ENCODE data around the gene SLC39A2.

SLC39A2 gene

DNA sequence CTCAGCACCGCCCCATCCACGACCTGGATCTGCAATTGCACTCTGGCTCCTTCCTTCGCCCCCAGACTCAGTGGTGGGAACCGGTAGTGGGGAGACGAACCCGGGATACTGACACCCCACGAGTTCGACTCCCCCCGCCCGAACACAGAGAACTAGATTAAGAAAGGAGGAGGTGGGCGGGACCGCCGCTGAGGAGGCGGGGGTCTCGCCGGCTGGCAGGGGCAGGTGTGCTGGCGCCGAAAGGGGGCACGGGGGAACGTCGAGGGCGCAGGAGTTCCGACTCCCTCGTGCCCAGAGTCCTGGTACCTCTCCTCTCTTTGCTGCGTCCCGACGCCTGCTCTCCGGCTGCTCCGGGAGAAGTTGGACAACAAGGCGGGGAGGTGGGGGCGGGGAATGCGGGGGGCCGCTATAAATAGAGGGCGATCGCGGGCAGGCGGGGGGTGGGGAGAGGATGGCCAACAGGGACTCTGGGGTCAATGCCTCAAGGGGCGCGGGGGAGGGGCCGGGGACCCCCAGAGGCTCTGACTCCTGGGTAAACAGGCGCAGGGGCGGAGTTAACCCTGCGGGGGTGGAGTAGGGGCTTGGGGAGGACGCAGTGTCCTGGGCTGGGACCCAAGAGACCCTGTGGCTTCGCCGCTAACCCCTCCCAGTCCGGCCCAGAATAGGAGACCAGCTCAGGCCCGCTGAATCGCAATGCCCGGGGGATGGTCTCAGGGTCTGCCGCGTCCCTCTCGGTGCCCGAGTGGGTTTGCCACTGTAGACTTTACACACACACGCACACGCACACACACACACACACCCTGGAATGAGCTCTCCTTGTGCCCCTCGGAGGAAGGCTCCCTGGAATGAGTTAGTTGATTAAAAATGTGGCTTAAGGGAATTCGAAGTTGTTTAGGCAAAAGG is 26.5 kb downstream of the SLC39A2 start:
- DNase-seq (ENCODE audit: low read depth): no peak
- no peak overlapping the region for H3K4me3 ChIP-seq (ENCODE audit: low read depth, low read length)
- no peak for TF ChIP-seq CTCF (IDR thresholded peaks at IDR 0.05; ENCODE audit: insufficient read depth, low read depth, low read length, missing control alignments)

GRCh38 chr14:21026274-21026987 is 27.3 kb downstream of the SLC39A2 start:
- no peak for TF ChIP-seq CTCF (IDR thresholded peaks at IDR 0.05; ENCODE audit: insufficient read depth, low read depth, low read length, missing control alignments)
- no peak overlapping the region for H3K4me3 ChIP-seq (ENCODE audit: low read depth, low read length)
- DNase-seq (ENCODE audit: low read depth): no peak

GRCh38 chr14:21026988-21027315 is 27.9 kb downstream of the SLC39A2 start:
- TF ChIP-seq CTCF (IDR thresholded peaks at IDR 0.05; ENCODE audit: insufficient read depth, low read depth, low read length, missing control alignments): no peak
- DNase-seq (ENCODE audit: low read depth): no peak
- H3K4me3 ChIP-seq (ENCODE audit: low read depth, low read length): no peak overlapping the region

DNA sequence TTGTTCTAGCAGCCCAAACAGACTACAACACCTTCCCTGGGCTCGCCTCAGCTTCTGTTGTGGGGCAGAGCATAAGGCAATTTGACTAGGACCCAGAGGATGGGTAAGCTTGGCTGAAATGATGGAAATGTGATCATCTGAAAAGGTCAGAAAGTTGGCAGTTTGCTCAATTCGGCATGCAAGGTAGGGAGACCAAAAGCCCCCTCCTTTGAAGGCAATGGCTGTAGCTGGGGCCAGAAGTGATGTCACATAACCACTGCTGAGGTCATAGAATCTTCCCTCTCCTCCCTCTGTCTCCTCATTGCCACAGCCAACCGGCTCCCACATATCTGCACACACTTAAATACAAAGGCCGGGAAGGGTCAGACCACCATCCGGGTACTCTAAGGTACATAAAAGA is 30.8 kb downstream of the SLC39A2 start, which contains the start of gene TPPP2:
Gene TPPP2 (plus strand): TSS at position 301 of the 400 bp plus-strand sequence. CDS start 365 bp downstream, outside the sequence.
- H3K4me3 ChIP-seq (ENCODE audit: low read depth, low read length): no peak within 1 kb of the TSS
- no peak for TF ChIP-seq CTCF (IDR thresholded peaks at IDR 0.05; ENCODE audit: insufficient read depth, low read depth, low read length, missing control alignments)
- DNase-seq (ENCODE audit: low read depth): no peak

GRCh38 chr14:21030531-21030930 is 31.4 kb downstream of the SLC39A2 start:
- DNase-seq (ENCODE audit: low read depth): no peak
- TF ChIP-seq CTCF (IDR thresholded peaks at IDR 0.05; ENCODE audit: insufficient read depth, low read depth, low read length, missing control alignments): no peak
- H3K4me3 ChIP-seq (ENCODE audit: low read depth, low read length): no peak overlapping the region

DNA sequence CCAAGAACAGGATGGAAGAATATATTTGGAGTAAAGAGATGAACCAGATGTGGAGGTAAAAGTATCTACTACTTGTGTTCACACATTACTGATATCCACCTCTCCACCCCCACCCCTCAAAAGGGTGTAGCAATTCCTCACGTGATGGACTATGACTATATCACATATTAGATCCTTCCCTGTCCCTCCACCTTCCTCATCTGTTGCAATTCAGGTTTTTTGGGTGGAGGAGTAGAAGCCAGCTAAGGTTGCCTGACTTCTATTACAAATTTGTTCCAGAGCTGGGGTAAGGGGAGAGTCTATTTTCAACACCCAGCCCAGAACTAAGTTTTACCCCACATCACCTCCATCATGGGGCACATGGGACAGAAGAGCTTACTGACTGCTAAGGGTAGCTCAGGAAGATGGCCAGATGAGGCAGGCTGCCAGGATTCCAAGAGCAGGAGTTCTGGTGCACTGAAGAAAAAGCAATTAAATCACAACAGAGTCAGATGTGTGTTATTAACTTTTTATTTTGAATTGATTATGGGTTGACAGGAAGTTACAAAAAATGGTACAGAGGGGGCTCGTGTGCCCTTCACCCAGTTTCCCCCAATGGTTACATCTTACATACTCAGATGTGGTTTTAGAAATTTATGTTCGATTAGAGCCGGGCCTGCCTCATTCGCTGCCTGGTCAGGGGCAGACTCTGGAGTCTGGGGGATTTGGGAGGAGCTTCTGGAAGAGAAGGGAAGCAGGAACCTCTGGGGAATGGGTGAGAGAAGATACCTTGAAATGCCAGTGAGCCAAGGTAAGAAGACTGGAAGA is 33.4 kb downstream of the SLC39A2 start:
- TF ChIP-seq CTCF (IDR thresholded peaks at IDR 0.05; ENCODE audit: insufficient read depth, low read depth, low read length, missing control alignments): no peak

More for the DNA sequence above, 33.4 kb downstream of the SLC39A2 start:
- no peak for DNase-seq (ENCODE audit: low read depth)
- no peak overlapping the region for H3K4me3 ChIP-seq (ENCODE audit: low read depth, low read length)

Measured in GM12865 (cell line).